Left lung (tissue), 10 donors: ENCODE measurements around the gene NOP58. TPM values are rescaled to one million over a fixed set of nuclear protein-coding genes. Genes with fewer than 3 reads are reported as not detected.

Source experiments
- ATAC-seq: fragments of 200-7000 bp; cut with Tn5 transposase; one replicate; pipeline ENCODE4 v1.9.1; 2020; ENCODE audit warnings: moderate library complexity
- DNase-seq, 4 donors: peaks; one replicate each; pipeline ENCODE4 v3.0.0-alpha.2; 2013 to 2020
- H3K27ac ChIP-seq, 2 donors: fragments of 200-600 bp; sonication (generic) in 1 of 2; one replicate each; pipeline versions ENCODE4 v1.5.0 to v1.8.0; 2020 to 2021
- H3K27me3 ChIP-seq, 2 donors: fragments of 200-600 bp; sonication (generic) in 1 of 2; one replicate each; pipeline versions ENCODE4 v1.5.0 to v1.8.0; 2020 to 2021
- H3K36me3 ChIP-seq, 2 donors: fragments of 200-600 bp; sonication (generic) in 1 of 2; one replicate each; pipeline versions ENCODE4 v1.5.0 to v1.8.0; 2020 to 2021
- H3K4me1 ChIP-seq, 2 donors: fragments of 200-600 bp; one replicate each; pipeline ENCODE4 v1.8.0; 2021
- H3K4me3 ChIP-seq, 2 donors: fragments of 200-600 bp; sonication (generic) in 1 of 2; one replicate each; pipeline versions ENCODE4 v1.5.0 to v1.8.0; 2020 to 2021; ENCODE audit warnings: mild to moderate bottlenecking in 1 of 2
- H3K9me3 ChIP-seq, 2 donors: fragments of 200-600 bp; sonication (generic) in 1 of 2; one replicate each; pipeline versions ENCODE4 v1.5.0 to v1.8.0; 2020 to 2021
- CTCF ChIP-seq, 2 donors: fragments of 200-600 bp; sonication (generic) in 1 of 2; IDR thresholded peaks; one replicate each; pipeline versions ENCODE4 v1.5.0 to v1.8.0; 2021; ENCODE audit warnings: antibody characterized with exemption in 2 of 2
- intact Hi-C, 2 donors: fragments of 100-400 bp; cut with DNase I; formaldehyde crosslinking; loops; one replicate each; pipeline versions ENCODE4 v1.11.2 to v1.14.2; 2022
- polyA plus RNA-seq, 6 donors: library from polyadenylated mRNA; unstranded; fragments of 120-200 nt; gene quantifications; one replicate each; pipeline ENCODE4 v1.2.1, GENCODE V29; 2013; ENCODE audit not compliant: insufficient read length in 6 of 6
- total RNA-seq, 2 donors: library from RNA; stranded (reverse); fragmentation: NEBNext Ultra II Directional; extraction: Animal tissue kit (Norgen Biotek cat#: 25700); gene quantifications; one replicate each; pipeline ENCODE4 v1.2.1, GENCODE V29; 2021
- donor health status: DM: no; HTN: yes; CAD: no.
- donor health status: DM: no; HTN: no; CAD: no.

NOP58 gene
- total and polyA plus RNA-seq, 8 donors, result 35.3 to 125 (median 105) TPM

DNA sequence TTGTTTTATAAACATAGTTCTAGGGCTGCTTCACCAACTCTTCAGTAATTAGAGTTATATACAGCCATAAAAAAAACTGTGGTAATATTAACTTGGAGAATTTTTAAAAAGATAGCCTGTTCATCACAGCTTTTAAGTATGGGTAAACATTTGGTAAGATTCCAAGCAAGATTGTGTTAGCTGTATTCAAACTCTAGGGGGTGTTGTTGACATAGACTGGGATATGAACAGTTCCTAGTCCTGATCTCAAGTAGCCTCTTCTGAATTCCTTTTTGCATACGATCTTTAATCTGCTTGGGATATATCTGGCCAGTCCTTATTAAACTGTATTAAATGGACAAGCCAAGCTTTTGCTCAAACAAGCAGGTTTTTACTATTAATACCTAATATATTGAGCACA lies 13.4 kb downstream of the NOP58 start:
- peaks cover 4 to 76% of the 10 kb centered on the region in 2 donors for H3K36me3 ChIP-seq
- peak overlapping the region; percentile 51 to 61 for H3K27ac ChIP-seq

DNA sequence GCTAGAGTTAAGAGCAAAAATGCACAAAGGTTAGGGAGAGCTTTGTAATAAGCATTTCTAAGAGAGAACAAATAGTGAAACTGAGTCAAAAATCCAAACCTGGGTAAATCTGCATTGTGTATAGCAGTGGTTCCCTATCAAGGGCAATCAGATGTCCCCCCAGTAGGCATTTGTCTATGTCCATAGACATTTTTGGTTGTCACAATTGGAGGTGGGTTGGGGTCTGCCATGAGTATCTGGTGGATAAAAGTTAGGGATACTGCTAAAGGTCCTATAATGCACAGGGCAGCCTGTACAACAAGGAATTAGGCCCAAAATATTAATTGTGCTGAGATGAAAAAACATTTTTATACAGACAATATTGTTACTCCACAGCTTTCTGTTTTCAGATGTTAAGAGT lies 21.0 kb downstream of the NOP58 start:
- no peak for DNase-seq
- Histone ChIP-seq H3K27me3 (no peaks in the 10 kb centered on the region), H3K36me3 (peaks cover 4 to 97% of the 10 kb centered on the region in 2 donors), H3K9me3 (no peaks in the 10 kb centered on the region), H3K4me3 (no peak overlapping the region), H3K27ac (no peak overlapping the region), H3K4me1 (peaks cover 0 to 5% of the 10 kb centered on the region in 2 donors)
- TF ChIP-seq CTCF (IDR thresholded peaks at IDR 0.05), result no peak
- intact Hi-C loops, result no loop called here
- no peak for ATAC-seq

More for the DNA sequence above, 13.4 kb downstream of the NOP58 start:
- peaks cover 5 to 48% of the 10 kb centered on the region in 2 donors for H3K4me1 ChIP-seq
- intact Hi-C loops, result no loop called here
- H3K4me3 ChIP-seq, result no peak overlapping the region
- H3K27me3 ChIP-seq, result no peaks in the 10 kb centered on the region
- peak; percentile 37 to 53 for TF ChIP-seq CTCF (IDR thresholded peaks at IDR 0.05)
- DNase-seq (peak in 1 of 4 donors; percentile 22), ATAC-seq (peak; percentile 88)
- H3K9me3 ChIP-seq, result no peaks in the 10 kb centered on the region

DNA sequence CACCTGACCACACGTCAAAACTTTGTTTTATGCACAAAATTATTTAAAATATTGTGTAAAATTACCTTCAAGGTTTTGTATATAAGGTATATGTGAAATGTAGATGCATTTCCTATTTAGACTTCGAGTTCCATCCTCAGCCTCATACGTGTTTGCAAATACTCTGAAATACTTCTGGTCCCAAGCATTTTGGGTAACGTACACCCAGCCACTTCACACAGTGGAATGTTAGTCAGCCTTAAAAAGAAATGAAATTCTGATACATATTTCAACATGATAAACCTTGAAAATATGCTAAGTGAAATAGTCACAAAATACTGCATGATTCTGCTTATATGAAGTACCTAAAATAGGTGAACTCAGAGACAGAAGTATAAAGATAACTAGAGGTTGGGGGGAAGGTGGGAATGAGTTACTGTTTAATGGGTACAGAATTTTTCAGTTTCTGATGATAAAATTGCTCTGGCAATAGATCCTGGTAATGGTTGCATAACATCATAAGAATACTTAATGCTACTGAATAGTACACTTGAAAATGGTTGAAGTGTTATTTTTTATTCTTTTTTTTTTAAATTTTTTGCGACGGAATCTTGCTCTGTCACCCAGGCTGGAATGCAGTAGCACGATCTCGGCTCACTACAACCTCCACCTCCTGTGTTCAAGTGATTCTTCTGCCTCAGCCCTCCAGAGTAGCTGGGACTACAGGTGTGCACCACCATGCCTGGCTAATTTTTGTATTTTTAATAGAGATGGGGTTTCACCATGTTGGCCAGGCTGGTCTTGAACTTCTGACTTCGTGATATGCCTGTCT lies 24.0 kb downstream of the NOP58 start:
- intact Hi-C loops, result no loop called here
- Histone ChIP-seq H3K36me3 (peaks cover 0 to 97% of the 10 kb centered on the region in 2 donors), H3K9me3 (no peaks in the 10 kb centered on the region), H3K27me3 (no peaks in the 10 kb centered on the region), H3K4me3 (no peak overlapping the region), H3K27ac (peak overlapping the region in 1 of 2 donors; percentile 50), H3K4me1 (peaks cover 0 to 5% of the 10 kb centered on the region in 2 donors)
- DNase-seq (no peak), ATAC-seq (peak; percentile 89)
- no peak for TF ChIP-seq CTCF (IDR thresholded peaks at IDR 0.05)

- Histone ChIP-seq H3K27me3 (no peaks in the 10 kb centered on the region), H3K4me3 (no peak overlapping the region), H3K36me3 (peaks cover 0 to 97% of the 10 kb centered on the region in 2 donors), H3K4me1 (peaks cover 0 to 5% of the 10 kb centered on the region in 2 donors), H3K27ac (peak overlapping the region in 1 of 2 donors; percentile 28), H3K9me3 (no peaks in the 10 kb centered on the region)
- no peak for DNase-seq
- TF ChIP-seq CTCF (IDR thresholded peaks at IDR 0.05), result no peak
- ATAC-seq, result no peak
- intact Hi-C loops, result no loop called here
These were observed 24.8 kb downstream of the NOP58 start for GRCh38 chr2:202290316-202290715.

DNA sequence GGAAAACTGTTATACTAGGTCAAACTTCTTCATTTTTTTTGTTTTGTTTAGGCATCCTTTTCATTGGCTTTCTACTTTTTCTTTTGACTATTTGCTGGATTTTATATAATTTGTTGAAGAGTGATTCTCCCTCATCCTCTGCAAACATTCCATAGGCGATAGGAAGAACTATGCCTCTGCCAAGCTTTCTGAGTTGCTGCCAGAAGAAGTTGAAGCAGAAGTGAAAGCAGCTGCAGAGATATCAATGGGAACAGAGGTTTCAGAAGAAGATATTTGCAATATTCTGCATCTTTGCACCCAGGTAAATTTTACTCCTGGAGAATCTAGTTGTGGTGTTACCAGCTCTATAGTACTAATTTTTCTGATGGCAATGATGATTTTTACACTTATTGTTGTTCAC lies 25.4 kb downstream of the NOP58 start:
- no peak for TF ChIP-seq CTCF (IDR thresholded peaks at IDR 0.05)
- no peak overlapping the region for H3K27ac ChIP-seq
- ATAC-seq (no peak), DNase-seq (no peak)
- intact Hi-C loops, result no loop called here
- peaks cover 0 to 5% of the 10 kb centered on the region in 2 donors for H3K4me1 ChIP-seq
- no peaks in the 10 kb centered on the region for H3K9me3 ChIP-seq
- H3K27me3 ChIP-seq, result no peaks in the 10 kb centered on the region
- peaks cover 0 to 97% of the 10 kb centered on the region in 2 donors for H3K36me3 ChIP-seq
- H3K4me3 ChIP-seq, result no peak overlapping the region
